T-helper 17 cell (primary cell): ENCODE data around the gene S100A13. TPM values are rescaled to one million over a fixed set of nuclear protein-coding genes. Genes with fewer than 3 reads are reported as not detected.

Experiments used
- ATAC-seq: fragments of 150-1000 bp; cut with Tn5 transposase; 2 replicates; pipeline ENCODE4 v1.10.0; 2021; ENCODE audit warnings: mild to moderate bottlenecking, moderate library complexity
- DNase-seq, 3 donors: peaks; one replicate each; pipeline versions ENCODE4 v3.0.0 to v3.0.0-alpha.2; 2020 to 2021
- H3K9me3 ChIP-seq: one replicate; pipeline ENCODE4 v1.7.0; 2013; ENCODE audit warnings: low read length, mild to moderate bottlenecking; ENCODE audit not compliant: control insufficient read depth, poor library complexity, severe bottlenecking
- H3K27ac Mint-ChIP-seq: one replicate; pipeline ENCODE4 v1.8.0; 2022; ENCODE audit warnings: mild to moderate bottlenecking, moderate library complexity, mixed read lengths
- H3K27me3 Mint-ChIP-seq: one replicate; pipeline ENCODE4 v1.8.0; 2022; ENCODE audit warnings: mixed read lengths
- H3K36me3 Mint-ChIP-seq: one replicate; pipeline ENCODE4 v1.8.0; 2022; ENCODE audit warnings: low read depth, mixed read lengths
- H3K4me1 Mint-ChIP-seq: one replicate; pipeline ENCODE4 v1.8.0; 2022; ENCODE audit warnings: mild to moderate bottlenecking, mixed read lengths
- H3K4me3 Mint-ChIP-seq: one replicate; pipeline ENCODE4 v1.8.0; 2022; ENCODE audit warnings: mild to moderate bottlenecking, moderate library complexity, mixed read lengths
- total RNA-seq, 4 donors: library from RNA in 2 of 4; stranded (reverse) in 2 of 4; gene quantifications; one replicate each; pipeline ENCODE4 v1.2.3 and lab custom pipeline; 2022 to 2026

The S100A13 gene
- total RNA-seq, 2 donors from 2014 or later = 3.1 to 4.6 TPM

DNA sequence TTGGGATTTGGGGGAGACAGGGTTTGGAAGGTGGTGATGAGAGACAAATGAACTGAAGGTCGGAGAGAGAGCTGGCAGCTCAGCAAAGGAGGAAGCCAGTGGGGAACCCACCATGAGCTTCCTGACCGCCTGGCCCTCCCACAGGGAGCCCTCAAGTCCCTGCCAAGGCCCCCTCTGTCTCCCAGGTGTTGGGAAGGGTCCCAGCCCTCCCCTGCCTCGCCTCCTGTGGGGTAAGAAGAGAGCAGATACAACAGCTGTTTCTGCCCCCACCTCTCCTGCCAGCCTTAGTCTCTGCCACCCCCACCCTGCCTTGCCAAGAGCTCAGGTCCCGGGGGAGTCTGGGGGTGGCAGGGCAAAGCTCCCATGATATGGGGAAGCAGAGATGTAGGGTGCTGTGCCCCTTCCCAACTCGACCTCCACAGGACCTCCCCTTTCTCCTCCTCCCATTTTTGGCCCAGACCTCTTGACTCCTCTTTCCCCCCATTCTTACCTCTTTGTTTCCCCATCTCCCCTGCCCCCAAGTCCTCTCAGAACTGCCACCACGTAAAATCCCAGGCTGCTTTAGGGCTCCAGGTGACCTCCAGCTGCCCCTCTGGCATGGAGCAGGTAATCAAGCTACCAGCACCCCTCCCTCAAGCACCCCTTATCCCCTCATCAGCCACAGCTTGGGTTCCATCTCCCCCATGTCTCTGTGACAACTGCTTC, 1.5 kb upstream of the S100A13 start:
- no peak overlapping the region for H3K27ac Mint-ChIP-seq
- DNase-seq (no peak), ATAC-seq (no peak)
- H3K36me3 Mint-ChIP-seq = no peaks in the 10 kb centered on the region
- no peaks in the 10 kb centered on the region for H3K9me3 ChIP-seq
- peaks cover 9% of the 10 kb centered on the region for H3K27me3 Mint-ChIP-seq
- peaks cover 28% of the 10 kb centered on the region for H3K4me1 Mint-ChIP-seq
- H3K4me3 Mint-ChIP-seq = no peak overlapping the region

DNA sequence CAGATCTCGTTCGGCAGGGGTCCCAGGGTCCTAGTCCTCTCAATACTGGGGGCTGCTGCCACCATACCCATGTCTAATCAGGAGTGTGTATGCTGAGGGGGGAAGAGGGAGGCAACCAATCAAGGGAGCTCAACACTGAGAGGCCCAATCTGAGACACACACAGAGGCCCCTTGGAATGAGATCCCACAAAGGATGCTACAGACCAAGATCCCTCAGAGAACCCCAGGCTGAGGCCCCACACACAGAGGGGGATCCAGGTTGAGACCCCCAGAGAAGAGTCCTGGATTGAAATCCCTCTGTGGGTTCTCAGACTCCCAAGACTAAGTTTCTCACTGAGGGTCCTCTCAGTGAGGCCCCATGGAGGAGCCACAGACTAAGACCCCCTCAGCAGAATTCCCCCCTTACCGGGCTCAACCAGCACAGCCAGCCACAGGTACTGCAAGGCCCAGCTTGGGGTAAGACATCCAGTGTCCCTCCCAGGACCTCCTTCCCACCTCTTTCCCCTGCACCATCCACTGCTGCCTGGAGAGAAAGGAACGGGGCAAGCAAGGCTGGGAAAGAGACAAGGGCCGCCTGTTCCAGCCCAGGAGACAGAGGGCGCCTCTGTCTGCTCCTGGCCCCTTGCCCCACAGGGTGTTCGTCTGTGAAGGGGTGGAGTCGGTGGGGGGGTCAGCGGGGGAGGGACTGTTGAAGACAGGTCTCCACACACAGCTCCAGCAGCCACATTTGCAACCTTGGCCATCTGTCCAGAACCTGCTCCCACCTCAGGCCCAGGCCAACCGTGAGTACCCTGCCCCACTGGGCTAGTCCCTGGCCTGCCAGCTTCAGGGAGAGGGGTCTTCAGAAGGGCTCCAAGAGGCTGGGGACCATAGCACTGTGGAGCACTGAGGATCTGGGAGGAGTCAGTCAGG, 666 bp upstream of the S100A13 start, which contains the start of gene S100A1:
Gene S100A1, plus strand, starts transcription at position 720 of the 912 bp plus-strand sequence. CDS start 2,088 bp downstream, outside the sequence.
- Mint-ChIP-seq H3K36me3 (no peaks in the 10 kb centered on the region), H3K4me3 (peak within 1 kb of the TSS; percentile 25), H3K27ac (peak within 1 kb of the TSS; percentile 45), H3K4me1 (peaks cover 23% of the 10 kb centered on the region), H3K27me3 (peaks cover 9% of the 10 kb centered on the region)
- DNase-seq (no peak), ATAC-seq (no peak)
- no peaks in the 10 kb centered on the region for H3K9me3 ChIP-seq

DNA sequence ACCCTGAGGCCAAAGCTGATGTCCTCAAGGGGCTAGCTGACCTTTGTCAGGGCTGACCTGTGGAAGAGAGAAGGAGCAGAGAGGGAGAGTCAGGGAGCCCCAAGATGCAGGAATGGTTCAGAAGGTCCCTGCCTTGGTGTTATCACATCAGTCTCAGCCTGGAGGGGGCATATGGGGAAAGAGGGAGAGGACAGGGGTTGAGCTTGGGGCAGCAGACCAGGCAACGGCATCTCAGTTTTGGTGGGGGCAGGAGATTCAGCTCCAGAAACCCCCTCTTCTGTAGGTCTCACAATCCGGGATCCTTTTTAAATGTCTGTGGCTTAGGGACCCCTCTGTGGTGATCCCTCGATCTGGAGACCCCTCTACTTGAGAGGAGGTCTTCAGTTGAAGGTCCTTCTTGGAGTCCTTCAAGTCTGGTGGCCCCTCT, 815 bp downstream of the S100A13 start:
- Mint-ChIP-seq H3K36me3 (no peaks in the 10 kb centered on the region), H3K4me1 (peaks cover 20% of the 10 kb centered on the region)

DNA sequence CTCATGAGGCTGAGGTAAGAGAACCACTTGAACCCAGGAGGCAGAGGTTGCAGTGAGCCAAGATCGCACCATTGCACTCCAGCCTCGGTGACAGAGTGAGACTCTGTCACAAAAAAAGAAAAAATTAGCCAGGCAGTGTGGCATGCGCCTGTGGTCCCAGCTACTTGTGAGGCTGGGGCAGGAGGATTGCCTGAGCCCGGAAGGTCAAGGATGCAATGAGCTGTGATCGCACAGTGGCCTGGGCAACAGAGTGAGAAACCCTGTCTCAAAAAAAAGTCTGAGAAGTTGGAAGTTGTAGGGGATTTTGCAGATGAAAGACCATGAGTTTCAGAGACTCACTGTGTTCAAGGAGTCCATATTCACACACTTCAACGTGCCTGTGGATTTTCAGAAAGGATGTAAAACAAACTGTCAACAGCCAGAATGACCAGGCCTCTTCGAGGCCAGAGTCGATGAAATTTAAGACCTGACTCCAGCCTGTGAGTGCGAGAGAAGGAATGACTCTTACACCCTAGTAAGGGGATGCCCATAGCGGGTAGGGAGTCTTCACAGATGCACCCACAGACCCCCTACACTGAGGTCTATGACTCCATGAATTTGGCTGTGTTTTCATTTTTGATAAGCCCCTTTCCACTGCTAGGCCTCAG, 2.2 kb downstream of the S100A13 start:
- Mint-ChIP-seq H3K4me1 (peaks cover 15% of the 10 kb centered on the region), H3K4me3 (no peak overlapping the region), H3K27ac (no peak overlapping the region), H3K36me3 (no peaks in the 10 kb centered on the region), H3K27me3 (peaks cover 9% of the 10 kb centered on the region)
- ATAC-seq (no peak), DNase-seq (no peak)
- H3K9me3 ChIP-seq = no peaks in the 10 kb centered on the region

More for the DNA sequence above, 815 bp downstream of the S100A13 start:
- Mint-ChIP-seq H3K27ac (no peak overlapping the region), H3K4me3 (no peak overlapping the region), H3K27me3 (peaks cover 9% of the 10 kb centered on the region)
- H3K9me3 ChIP-seq = no peaks in the 10 kb centered on the region
- no peak for ATAC-seq
- no peak for DNase-seq

DNA sequence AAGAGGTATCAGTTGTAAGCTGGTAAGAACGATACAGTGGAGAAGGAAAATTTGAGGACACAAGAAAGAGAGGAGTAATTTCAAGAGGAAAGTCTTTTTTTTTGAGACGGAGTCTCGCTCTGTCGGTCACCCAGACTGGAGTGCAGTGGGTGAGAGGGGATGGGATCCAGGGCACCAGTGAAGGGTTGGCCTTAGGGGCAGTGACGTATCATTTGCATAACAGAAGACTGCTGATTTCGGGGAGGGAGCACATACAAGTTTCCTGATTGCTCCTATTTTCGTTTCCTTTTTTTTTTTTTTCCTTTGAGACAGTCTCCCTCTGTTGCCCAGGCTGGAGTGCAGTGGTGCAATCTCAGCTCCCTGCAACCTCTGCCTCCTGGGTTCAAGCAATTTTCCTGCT, 4.2 kb downstream of the S100A13 start:
- H3K27ac Mint-ChIP-seq = no peak overlapping the region
- H3K36me3 Mint-ChIP-seq = no peaks in the 10 kb centered on the region
- H3K4me1 Mint-ChIP-seq = peaks cover 12% of the 10 kb centered on the region
- DNase-seq (no peak), ATAC-seq (no peak)
- H3K4me3 Mint-ChIP-seq = no peak overlapping the region
- peaks cover 9% of the 10 kb centered on the region for H3K27me3 Mint-ChIP-seq
- no peaks in the 10 kb centered on the region for H3K9me3 ChIP-seq

DNA sequence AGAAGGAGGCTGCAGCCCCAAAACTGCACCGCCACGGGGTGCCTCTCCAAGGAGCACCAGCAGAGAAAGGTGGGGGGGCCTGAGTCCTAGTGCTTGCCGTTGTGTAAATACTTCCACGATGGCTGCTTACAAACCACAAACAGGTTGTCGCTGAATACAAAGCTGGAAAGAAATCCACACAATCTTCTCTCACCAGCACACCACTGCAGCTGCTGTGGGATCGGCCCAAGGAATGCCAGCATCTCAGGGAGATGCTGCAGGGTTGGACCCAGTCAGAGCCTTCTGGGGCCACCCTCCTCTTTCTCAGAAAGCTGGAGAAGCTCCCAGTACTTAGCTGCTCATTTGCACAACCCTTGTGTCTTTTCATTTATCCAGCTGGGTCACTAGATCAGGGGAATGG, 8.1 kb downstream of the S100A13 start:
- H3K27me3 Mint-ChIP-seq = no peaks in the 10 kb centered on the region
- H3K27ac Mint-ChIP-seq = no peak overlapping the region
- H3K9me3 ChIP-seq = no peaks in the 10 kb centered on the region
- DNase-seq (no peak), ATAC-seq (no peak)
- peaks cover 6% of the 10 kb centered on the region for H3K4me1 Mint-ChIP-seq
- H3K36me3 Mint-ChIP-seq = no peaks in the 10 kb centered on the region
- H3K4me3 Mint-ChIP-seq = no peak overlapping the region

DNA sequence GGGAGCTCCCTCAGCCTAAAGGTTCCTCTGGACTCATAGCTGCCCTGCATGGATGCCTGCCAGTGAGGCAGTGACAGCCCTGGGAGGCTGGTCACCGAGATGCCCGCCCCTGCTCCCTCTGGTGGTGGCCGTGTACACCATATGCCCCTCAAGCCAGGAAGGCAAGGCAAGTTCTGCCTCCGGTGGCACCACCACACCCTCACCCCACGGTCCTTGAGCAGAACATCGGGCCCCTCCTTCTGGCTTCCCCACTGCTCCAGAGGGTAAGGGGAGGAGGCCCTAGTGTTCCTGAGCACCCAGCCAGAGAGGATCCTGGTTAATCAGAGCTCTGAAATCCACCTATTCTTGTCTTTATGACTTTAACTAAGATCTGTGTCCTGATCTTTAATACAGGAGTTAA, 9.6 kb downstream of the S100A13 start:
- no peaks in the 10 kb centered on the region for H3K36me3 Mint-ChIP-seq
- H3K4me3 Mint-ChIP-seq = no peak overlapping the region
- H3K9me3 ChIP-seq = no peaks in the 10 kb centered on the region
- DNase-seq = peak in 2 of 3 donors; percentile 47 to 61
- H3K27me3 Mint-ChIP-seq = no peaks in the 10 kb centered on the region
- no peak overlapping the region for H3K27ac Mint-ChIP-seq
- no peaks in the 10 kb centered on the region for H3K4me1 Mint-ChIP-seq
- peak; percentile 83 for ATAC-seq

DNA sequence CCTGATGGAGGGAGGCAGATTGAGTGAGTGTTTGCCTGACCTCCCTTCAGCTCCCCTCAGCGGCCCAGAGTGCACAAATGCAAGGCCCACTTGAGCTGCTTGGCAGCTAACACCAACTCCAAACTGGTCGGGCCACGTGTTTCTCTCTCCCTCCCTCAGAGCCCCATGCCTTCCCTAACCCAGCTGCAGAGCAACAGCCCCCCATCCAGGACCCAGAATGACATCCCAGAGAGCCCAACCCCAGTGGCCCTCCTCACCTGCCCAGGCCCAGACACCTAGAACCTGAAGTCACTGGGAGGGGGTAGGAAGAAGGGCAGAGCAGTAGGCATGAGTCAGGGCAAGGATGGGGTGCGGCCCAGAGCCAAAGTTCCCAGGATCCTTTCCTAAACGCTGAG, 10.4 kb downstream of the S100A13 start:
- H3K27me3 Mint-ChIP-seq = peaks cover 6% of the 10 kb centered on the region
- H3K27ac Mint-ChIP-seq = no peak overlapping the region
- H3K4me3 Mint-ChIP-seq = no peak overlapping the region
- ATAC-seq (no peak), DNase-seq (no peak)
- H3K9me3 ChIP-seq = no peaks in the 10 kb centered on the region
- H3K4me1 Mint-ChIP-seq = no peaks in the 10 kb centered on the region
- no peaks in the 10 kb centered on the region for H3K36me3 Mint-ChIP-seq

DNA sequence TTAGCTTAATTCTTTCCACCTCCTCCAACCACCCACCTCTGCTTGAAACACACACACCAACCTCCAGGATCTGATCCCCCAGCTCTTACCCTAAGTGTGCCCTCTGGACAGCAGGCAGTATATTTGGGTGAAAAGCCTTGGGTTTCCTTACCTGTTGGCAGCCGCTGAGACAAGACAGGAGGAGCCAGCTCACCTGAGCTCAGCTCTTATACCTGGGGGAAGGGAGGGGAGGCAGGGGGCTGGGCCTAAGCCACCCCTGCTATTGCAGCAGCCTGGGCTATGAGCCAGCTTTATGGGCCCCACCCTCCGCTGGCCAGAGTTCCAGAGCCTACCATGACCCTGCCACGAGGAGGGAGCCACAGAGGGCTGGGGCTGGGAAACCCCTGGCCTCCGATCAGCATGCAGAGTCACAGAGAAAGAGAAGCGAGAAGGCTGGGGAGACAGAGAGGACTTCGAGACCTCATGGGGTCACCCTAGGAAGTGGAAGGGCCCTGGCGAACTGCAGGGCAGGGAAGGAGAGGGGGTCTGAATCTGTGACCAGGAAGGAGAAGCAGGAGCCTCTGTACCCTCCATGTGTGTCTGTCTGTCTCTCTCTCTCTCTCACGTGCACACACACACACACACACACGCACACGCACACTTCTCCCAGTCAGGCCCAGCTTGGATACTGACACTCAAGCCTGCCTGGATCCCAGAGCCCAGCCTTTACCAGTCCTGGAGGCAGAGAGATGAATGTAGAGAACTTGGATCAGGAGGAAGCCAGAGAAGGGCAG, 11.0 kb downstream of the S100A13 start, which contains the start of gene S100A14:
Gene S100A14, minus strand, starts transcription at position 182 of the 773 bp plus-strand sequence. CDS start 467 bp downstream, outside the sequence.
- Mint-ChIP-seq H3K36me3 (no peaks in the 10 kb centered on the region), H3K27me3 (peaks cover 11% of the 10 kb centered on the region), H3K4me1 (peaks cover 3% of the 10 kb centered on the region), H3K27ac (no peak within 1 kb of the TSS), H3K4me3 (no peak within 1 kb of the TSS)
- H3K9me3 ChIP-seq = no peaks in the 10 kb centered on the region
- DNase-seq (no peak), ATAC-seq (no peak)

DNA sequence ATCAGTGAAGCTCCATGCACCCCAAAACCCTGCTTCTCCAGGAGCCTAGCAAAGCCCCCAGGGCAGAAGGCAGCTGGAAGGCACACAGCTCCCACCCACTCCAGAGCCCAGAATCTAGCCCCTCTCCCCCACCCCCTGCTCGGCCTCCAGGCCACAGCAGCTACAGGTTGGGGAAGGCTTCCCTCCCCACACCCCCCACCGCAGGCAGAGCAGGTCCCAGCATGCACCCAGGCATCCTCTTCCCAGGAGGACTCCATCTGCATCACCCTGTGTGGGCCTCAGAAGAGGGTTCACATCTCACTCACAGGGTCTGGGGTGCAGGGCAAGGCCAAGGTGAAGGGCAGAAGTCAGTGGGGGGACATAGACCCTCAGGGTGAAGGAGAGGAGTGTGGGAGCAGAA, 11.9 kb downstream of the S100A13 start:
- DNase-seq = no peak
- no peaks in the 10 kb centered on the region for H3K36me3 Mint-ChIP-seq
- peaks cover 14% of the 10 kb centered on the region for H3K27me3 Mint-ChIP-seq
- no peak for ATAC-seq
- no peaks in the 10 kb centered on the region for H3K9me3 ChIP-seq
- H3K4me3 Mint-ChIP-seq = no peak overlapping the region
- no peak overlapping the region for H3K27ac Mint-ChIP-seq
- H3K4me1 Mint-ChIP-seq = peaks cover 5% of the 10 kb centered on the region

DNA sequence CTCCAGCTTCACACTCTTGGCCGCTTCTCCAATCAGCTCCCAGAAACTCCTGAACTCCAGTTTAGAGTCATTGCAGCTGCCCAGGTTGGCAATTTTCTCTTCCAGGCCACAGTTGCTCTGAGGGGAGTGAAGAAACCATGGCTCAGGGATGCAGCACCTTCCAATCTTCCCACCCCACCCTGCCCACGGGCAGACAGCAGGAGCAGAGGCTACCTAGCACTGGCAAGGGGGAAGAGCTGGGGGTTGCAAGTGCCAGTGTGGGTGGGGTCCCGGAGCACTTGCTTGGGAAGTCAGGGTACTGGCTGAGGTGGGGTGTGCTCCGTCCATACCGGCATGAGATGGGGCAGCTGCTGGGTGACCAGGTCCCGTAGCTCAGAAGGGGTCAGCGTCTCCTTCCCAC, 12.4 kb downstream of the S100A13 start:
- Mint-ChIP-seq H3K4me3 (no peak overlapping the region), H3K27ac (no peak overlapping the region)

DNA sequence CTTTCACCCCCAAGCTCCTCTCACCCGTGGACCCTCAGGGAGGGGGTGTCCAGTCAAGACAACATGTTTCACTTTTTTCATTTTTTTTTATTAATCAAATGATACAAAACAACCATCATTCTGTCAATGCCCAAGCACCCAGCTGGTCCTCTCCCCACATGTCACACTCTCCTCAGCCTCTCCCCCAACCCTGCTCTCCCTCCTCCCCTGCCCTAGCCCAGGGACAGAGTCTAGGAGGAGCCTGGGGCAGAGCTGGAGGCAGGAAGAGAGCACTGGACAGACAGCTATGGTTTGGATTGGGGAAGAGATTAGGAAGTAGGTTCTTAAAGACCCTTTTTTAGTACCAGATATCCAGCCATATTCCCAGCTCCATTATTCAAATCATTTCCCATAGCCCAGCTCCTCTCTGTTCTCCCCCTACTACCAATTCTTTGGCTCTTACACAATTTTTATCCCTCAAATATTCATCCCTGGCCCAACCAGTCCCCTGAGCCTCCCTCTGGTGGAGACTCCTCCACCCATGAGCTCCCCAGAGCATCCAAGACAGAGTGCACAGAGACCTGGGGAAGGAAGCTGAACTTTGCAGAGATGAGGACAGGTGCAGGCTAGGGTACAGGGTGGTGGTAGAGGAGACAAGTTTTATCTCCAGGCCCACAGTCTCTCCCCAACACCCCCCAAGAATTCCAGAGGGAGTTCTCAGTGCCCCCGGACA, 13.0 kb downstream of the S100A13 start:
- H3K4me1 Mint-ChIP-seq = peaks cover 5% of the 10 kb centered on the region
- no peaks in the 10 kb centered on the region for H3K36me3 Mint-ChIP-seq
- H3K27ac Mint-ChIP-seq = no peak overlapping the region
- ATAC-seq = no peak
- no peak for DNase-seq
- peaks cover 14% of the 10 kb centered on the region for H3K27me3 Mint-ChIP-seq
- H3K9me3 ChIP-seq = no peaks in the 10 kb centered on the region
- no peak overlapping the region for H3K4me3 Mint-ChIP-seq

More for the DNA sequence above, 12.4 kb downstream of the S100A13 start:
- H3K27me3 Mint-ChIP-seq = peaks cover 14% of the 10 kb centered on the region
- no peak for ATAC-seq
- no peaks in the 10 kb centered on the region for H3K36me3 Mint-ChIP-seq
- no peaks in the 10 kb centered on the region for H3K9me3 ChIP-seq
- DNase-seq = no peak
- peaks cover 5% of the 10 kb centered on the region for H3K4me1 Mint-ChIP-seq
